Non-pigmented ciliary epithelial cell (primary cell): ENCODE measurements around the gene GCNT3.
"Not testable (repeated sequence)": the region's sequence is repeated elsewhere in the genome, so short reads cannot be mapped to it uniquely, and the experiment has no call there.

Source experiments
- DNase-seq: peaks from one replicate; pipeline ENCODE4 v3.0.0-alpha.2; 2010; ENCODE audit warnings: low read depth

GCNT3 gene

GRCh38 chr15:59616379-59616778 is 4.8 kb downstream of the GCNT3 start:
- DNase-seq = no peak

GRCh38 chr15:59618406-59618805 is 6.8 kb downstream of the GCNT3 start:
- no peak for DNase-seq

GRCh38 chr15:59622289-59622688 is 10.7 kb downstream of the GCNT3 start:
- peak; percentile 19 for DNase-seq

GRCh38 chr15:59632714-59633113 is 21.1 kb downstream of the GCNT3 start:
- DNase-seq = no peak

- no peak for DNase-seq
Observed at GRCh38 chr15:59636184-59636583, 24.6 kb downstream of the GCNT3 start.

GRCh38 chr15:59637507-59637906 is 25.9 kb downstream of the GCNT3 start:
- DNase-seq = not testable (repeated sequence)

- DNase-seq = no peak
Observed at GRCh38 chr15:59642351-59642750, 30.8 kb downstream of the GCNT3 start.

- peak; percentile 14 for DNase-seq
Observed at GRCh38 chr15:59644756-59645155, 33.2 kb downstream of the GCNT3 start.

GRCh38 chr15:59645812-59646211 is 34.2 kb downstream of the GCNT3 start:
- DNase-seq = not testable (repeated sequence)

GRCh38 chr15:59646277-59646676 is 34.7 kb downstream of the GCNT3 start:
- DNase-seq = no peak

- DNase-seq = no peak
Observed at GRCh38 chr15:59647085-59647484, 35.5 kb downstream of the GCNT3 start.

- DNase-seq = no peak
Observed at GRCh38 chr15:59649603-59650002, 38.0 kb downstream of the GCNT3 start.

- no peak for DNase-seq
Observed at GRCh38 chr15:59654046-59654445, 42.5 kb downstream of the GCNT3 start.

- DNase-seq = peak; percentile 75
Observed at GRCh38 chr15:59656897-59657634, 45.5 kb downstream of the GCNT3 start, which contains the start of gene GTF2A2. Gene GTF2A2, minus strand, starts transcription at chr15:59657515. Its CDS starts 5,238 bp downstream, at chr15:59652277.

GRCh38 chr15:59657635-59658125 is 46.1 kb downstream of the GCNT3 start:
- DNase-seq = no peak

- DNase-seq = no peak
Observed at GRCh38 chr15:59659366-59659765, 47.8 kb downstream of the GCNT3 start.

GRCh38 chr15:59662260-59662659 is 50.7 kb downstream of the GCNT3 start:
- DNase-seq = no peak

- DNase-seq = no peak
Observed at GRCh38 chr15:59668556-59668955, 57.0 kb downstream of the GCNT3 start.
